Amygdala (tissue), 56 donors: Measurements from ENCODE around the gene GNG4.

Experiments used
- DNase-seq, 56 donors: peaks; one replicate each; lab custom pipeline; 2025; lab: John Stamatoyannopoulos, UW

GNG4 gene

GRCh38 chr1:235649368-235650163 is at the start of gene GNG4:
GNG4 (minus strand) TSS chr1:235649784; CDS start chr1:235583838, 65,946 bp downstream.
- peak in 5 of 56 donors; percentile 19 to 44 (median 26) for DNase-seq

GRCh38 chr1:235697508-235697907 is 47.9 kb upstream of the GNG4 start:
- DNase-seq: no peak

GRCh38 chr1:235689356-235689755 is 39.8 kb upstream of the GNG4 start:
- DNase-seq: no peak

- no peak for DNase-seq
These were observed 38.5 kb upstream of the GNG4 start for GRCh38 chr1:235688096-235688495.

GRCh38 chr1:235683653-235684052 is 34.1 kb upstream of the GNG4 start:
- DNase-seq: no peak

DNA sequence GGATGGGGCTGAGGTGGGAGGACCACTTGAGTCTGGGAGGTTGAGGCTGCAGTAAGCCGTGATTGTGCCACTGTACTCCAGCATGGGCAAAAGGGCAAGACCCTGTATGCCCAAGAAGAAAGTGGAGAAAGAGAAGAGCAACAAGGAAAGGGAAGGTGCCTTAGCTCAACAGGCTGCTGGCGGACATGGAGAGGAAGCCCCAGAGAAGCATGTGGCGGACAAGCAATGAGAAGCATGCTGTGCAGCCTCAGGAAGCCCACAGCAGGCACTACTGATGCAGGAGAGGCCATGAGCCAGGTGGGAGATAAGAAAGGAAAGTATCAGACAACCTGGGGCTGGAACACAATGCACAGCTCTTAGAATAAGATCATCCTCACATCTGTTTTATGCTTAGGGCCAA is 32.6 kb upstream of the GNG4 start:
- DNase-seq: no peak

- DNase-seq: no peak
These were observed 30.1 kb upstream of the GNG4 start for GRCh38 chr1:235679644-235680043.

DNA sequence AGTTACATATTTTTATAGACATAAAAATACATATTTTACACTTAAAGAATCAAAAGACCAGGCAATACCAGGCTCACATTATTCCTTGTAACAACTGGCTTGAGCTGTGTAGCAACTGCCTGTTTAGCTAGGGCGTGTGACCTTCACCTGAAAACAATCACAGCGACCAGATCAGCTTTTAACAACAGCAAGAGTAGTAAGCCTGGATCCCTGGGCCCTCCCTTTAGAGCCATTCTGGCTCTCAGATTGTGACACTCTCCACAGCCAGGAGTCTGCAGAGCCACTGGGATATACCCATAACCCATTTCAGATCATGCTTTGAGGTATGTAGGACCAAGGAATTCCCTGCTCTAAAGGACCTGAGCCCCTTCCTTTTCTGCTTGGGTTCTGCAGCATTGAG is 29.4 kb upstream of the GNG4 start:
- no peak for DNase-seq

- no peak for DNase-seq
These were observed 25.7 kb upstream of the GNG4 start for GRCh38 chr1:235675152-235675890.

GRCh38 chr1:235673981-235674380 is 24.4 kb upstream of the GNG4 start:
- no peak for DNase-seq

DNA sequence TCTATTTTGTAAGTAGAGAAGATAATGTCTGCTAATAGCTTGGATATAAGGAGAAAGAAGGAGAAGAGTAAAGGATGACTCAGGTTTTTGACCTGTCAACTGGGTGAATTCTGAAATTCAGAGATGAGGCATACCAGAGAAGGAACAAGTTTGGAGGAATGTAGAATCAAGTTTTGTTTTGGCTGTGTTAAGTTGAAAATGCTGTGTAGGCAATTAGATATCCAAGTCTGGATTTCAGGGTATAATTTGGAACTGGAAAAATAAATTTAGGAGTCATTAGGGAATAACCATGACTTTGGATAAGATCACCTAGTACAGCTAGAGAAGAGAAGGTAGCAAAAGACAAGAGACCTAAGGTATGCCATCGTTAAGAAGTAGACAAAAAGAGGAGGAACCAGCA is 22.4 kb upstream of the GNG4 start:
- no peak for DNase-seq

GRCh38 chr1:235670157-235670776 is 20.7 kb upstream of the GNG4 start:
- no peak for DNase-seq

DNA sequence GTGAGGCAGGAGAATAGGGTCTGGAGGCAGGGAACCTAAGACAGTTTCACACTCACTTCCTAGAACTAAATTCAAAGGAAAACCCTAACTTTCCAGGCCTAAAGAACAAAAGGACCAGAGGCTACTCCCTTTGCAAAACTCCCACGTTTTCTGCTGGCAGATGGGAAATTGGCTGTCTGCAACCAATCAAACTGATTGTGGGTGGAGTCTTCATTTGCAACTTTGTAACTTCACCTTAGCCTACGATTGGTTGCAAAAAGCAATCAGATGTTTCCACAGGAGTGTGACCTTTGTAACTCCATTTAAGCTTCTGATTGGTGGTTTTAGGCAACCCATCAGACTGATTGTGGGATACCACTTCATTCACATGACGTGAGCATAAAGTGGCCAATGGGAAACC is 19.7 kb upstream of the GNG4 start:
- DNase-seq: no peak

GRCh38 chr1:235663628-235664027 is 14.0 kb upstream of the GNG4 start:
- no peak for DNase-seq

DNA sequence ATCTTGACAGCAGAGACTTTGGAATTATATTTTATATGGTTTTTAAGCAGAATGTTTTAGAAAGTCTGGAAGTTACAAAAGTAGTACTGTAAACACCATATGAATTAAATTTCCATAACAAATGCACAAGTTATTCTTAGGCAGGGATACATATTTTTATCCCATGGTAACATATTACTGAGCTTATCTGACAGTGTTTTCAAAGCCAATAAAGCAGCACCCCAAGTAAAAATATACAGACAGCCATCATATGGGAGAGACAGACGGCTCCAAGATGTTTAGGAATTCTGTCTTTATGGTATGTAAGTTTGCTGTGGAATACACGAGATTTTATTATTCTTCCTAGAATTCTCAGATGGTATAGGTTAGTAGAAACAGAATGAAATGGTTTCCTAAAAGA is 12.0 kb upstream of the GNG4 start:
- no peak for DNase-seq

DNA sequence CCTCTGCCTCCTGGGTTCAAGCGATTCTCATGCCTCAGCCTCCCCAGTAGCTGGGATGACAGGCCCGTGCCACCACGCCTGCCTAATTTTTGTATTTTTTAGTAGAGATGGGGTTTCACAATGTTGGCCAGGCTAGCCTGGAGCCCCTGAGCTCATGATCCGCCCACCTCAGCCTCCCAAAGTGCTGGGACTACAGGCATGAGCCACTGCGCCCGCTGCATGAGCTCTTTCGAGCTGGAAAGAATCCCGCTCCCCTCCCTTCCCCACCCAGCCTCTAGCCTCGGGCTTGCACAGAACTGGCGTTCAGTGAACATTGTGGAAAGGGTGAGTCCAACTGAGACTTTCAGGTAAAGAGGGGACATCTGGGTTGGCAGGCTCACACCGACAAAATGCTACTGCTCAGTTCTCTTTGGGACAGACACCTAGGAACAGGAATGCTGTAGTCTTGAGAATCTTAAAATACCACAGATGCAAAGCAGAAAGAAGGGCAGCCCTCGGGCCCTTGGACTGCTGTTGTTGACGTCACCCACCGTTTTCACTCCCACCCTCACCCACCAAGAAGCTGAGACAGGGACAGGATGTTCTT is 9.7 kb upstream of the GNG4 start:
- no peak for DNase-seq

GRCh38 chr1:235657747-235658526 is 8.4 kb upstream of the GNG4 start:
- no peak for DNase-seq

DNA sequence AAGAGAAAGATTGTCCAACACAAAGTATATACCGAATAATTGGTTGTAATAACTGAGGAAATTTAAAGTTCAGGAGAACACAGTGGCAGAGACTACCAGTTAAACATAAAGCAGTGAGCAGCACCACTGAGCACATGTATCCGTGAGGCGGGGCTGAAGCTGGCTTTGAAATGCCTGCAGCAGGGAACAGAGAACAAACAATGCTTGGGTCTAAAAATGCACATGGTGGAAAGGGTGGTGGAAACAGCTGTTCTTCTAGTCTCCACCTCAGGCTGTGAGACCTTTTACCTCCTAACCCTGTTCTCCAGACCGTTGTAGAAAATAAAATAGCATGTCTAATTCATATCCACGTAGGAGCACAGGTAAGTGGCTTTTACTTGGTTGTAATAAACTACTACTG is 7.7 kb upstream of the GNG4 start:
- DNase-seq: no peak

DNA sequence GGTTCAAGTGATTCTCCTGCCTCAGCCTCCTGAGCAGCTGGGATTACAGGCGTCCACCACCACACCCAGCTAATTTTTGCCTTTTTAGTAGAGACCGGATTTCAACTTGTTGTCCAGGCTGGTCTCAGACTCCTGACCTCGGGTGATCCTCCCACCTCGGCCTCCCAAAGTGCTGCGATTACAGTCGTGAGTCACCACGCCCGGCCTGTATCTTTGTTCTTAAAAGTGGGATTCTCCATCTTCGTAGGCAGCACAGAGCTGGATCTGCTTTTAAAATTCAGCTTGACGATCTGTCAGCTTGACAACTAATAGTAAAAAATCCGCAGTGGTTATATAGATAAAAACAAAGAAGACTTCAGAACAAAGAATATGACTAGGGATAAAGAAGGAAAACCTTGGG is 2.8 kb upstream of the GNG4 start:
- DNase-seq: no peak

DNA sequence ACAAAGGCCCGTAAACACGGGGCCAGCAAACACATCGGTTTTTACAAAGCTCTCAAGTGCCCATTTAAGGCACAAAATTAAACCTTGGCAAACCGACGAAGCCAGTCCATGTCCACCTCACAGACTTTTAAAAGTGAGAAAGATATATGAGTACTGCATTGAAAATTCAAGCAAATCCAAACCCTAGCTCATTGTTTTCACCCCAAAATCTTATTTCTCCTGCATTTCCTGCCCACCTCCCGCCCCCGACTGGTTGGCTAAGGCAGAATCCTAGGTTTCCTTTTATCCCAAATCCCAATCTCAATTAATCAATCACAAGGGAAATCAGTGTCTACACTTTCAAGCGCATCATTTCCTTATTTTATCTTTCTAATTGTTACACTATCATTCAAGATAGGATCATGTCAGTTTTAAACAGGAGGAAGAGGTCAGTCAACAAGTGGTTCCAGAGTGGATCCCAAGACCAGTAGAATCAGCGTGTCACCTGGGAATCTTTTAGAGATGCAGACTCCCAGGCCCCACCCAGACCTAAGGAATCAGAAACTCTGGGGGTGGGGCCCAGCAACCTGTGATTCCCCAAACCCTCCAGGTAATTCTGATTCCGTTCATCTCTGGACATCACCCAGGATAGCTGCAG is 1.7 kb upstream of the GNG4 start:
- DNase-seq: no peak
